IMR-90 (cell line): ENCODE measurements around the gene CMKLR1. TPM values are rescaled to one million over a fixed set of nuclear protein-coding genes. Genes with fewer than 3 reads are reported as not detected.

ENCODE experiments used
- ATAC-seq: fragments of 200-7000 bp; cut with Tn5 transposase; 2 replicates; pipeline ENCODE4 v1.9.1; 2020; ENCODE audit warnings: low read depth, mild to moderate bottlenecking, moderate library complexity
- BruUV-seq: library from RNA; stranded (reverse); fragments of 400-500 nt; replicated peaks from 2 replicates; lab custom pipeline; 2021; lab: Mats Ljungman, UMichigan
- CTCF ChIA-PET: fragments of 300-600 bp; formaldehyde crosslinking; extraction: SDS; loops from one replicate; lab custom pipeline; 2021; ENCODE audit warnings: antibody characterized with exemption; lab: Yijun Ruan, JAX
- POLR2A ChIA-PET: fragments of 300-600 bp; sonication (Branson Sonifier 250); formaldehyde crosslinking; loops from one replicate; lab custom pipeline; 2022; ENCODE audit warnings: antibody characterized with exemption; ENCODE audit not compliant: unreplicated experiment; lab: Charles Lee
- DNase-seq: peaks from one replicate; pipeline ENCODE4 v3.0.0; 2013
- H2AFZ ChIP-seq: replicated peaks from 2 replicates; pipeline ENCODE3; 2013; ENCODE audit warnings: low read length, mild to moderate bottlenecking; ENCODE audit not compliant: poor library complexity
- H2AK5ac ChIP-seq: 2 replicates; pipeline ENCODE4 v1.6.1; 2013; ENCODE audit warnings: low read depth, low read length, inconsistent platforms
- H2AK9ac ChIP-seq: replicated peaks from 2 replicates; pipeline ENCODE3; 2013; ENCODE audit warnings: mild to moderate bottlenecking, low read depth, low read length, moderate library complexity; ENCODE audit not compliant: poor library complexity
- H2BK120ac ChIP-seq: 2 replicates; pipeline ENCODE4 v1.6.1; 2013; ENCODE audit warnings: low read depth, low read length, inconsistent platforms
- H2BK15ac ChIP-seq: 3 replicates; pipeline ENCODE4 v1.6.1; 2013; ENCODE audit warnings: low read depth, low read length, inconsistent platforms
- H2BK20ac ChIP-seq: 2 replicates; pipeline ENCODE4 v1.6.1; 2013; ENCODE audit warnings: low read depth, mild to moderate bottlenecking, inconsistent platforms, low read length, moderate library complexity
- H2BK5ac ChIP-seq: 2 replicates; pipeline ENCODE4 v1.6.1; 2013; ENCODE audit warnings: mild to moderate bottlenecking, low read depth, low read length, inconsistent platforms; ENCODE audit not compliant: poor library complexity, severe bottlenecking
- H3K14ac ChIP-seq: replicated peaks from 2 replicates; pipeline ENCODE4 v1.6.1; 2013; ENCODE audit warnings: low read depth, low read length, inconsistent platforms
- H3K18ac ChIP-seq: 2 replicates; pipeline ENCODE4 v1.6.1; 2013; ENCODE audit warnings: low read depth, low read length, control low read depth
- H3K23ac ChIP-seq: 2 replicates; pipeline ENCODE4 v1.6.1; 2013; ENCODE audit warnings: low read depth, low read length, inconsistent platforms
- H3K27ac ChIP-seq: 2 replicates; pipeline ENCODE4 v1.5.1; 2013; ENCODE audit warnings: mild to moderate bottlenecking, control low read depth, low read length; ENCODE audit not compliant: insufficient read depth
- H3K27me3 ChIP-seq: 2 replicates; pipeline ENCODE4 v1.6.1; 2013; ENCODE audit warnings: low read length; ENCODE audit not compliant: control insufficient read depth, insufficient read depth
- H3K36me3 ChIP-seq: 2 replicates; pipeline ENCODE4 v1.6.1; 2013; ENCODE audit warnings: low read length, mixed read lengths; ENCODE audit not compliant: control insufficient read depth, insufficient read depth
- H3K4ac ChIP-seq: 2 replicates; pipeline ENCODE4 v1.6.1; 2013; ENCODE audit warnings: low read depth, low read length, inconsistent platforms
- H3K4me1 ChIP-seq: 2 replicates; pipeline ENCODE4 v1.6.1; 2013; ENCODE audit warnings: low read length, mixed read lengths; ENCODE audit not compliant: control insufficient read depth, insufficient read depth
- H3K4me2 ChIP-seq: 2 replicates; pipeline ENCODE4 v1.6.1; 2013; ENCODE audit warnings: low read depth, mild to moderate bottlenecking, control low read depth, low read length, moderate library complexity
- H3K4me3 ChIP-seq: 2 replicates; pipeline ENCODE4 v1.5.1; 2013; ENCODE audit warnings: low read depth, mild to moderate bottlenecking, control low read depth, low read length, moderate library complexity; ENCODE audit not compliant: insufficient read depth
- H3K56ac ChIP-seq: 2 replicates; pipeline ENCODE4 v1.6.1; 2013; ENCODE audit warnings: low read length, inconsistent platforms; ENCODE audit not compliant: insufficient read depth; ENCODE audit errors: extremely low read depth
- H3K79me1 ChIP-seq, 2 experiments: 2 replicates each; pipeline ENCODE4 v1.6.1; 2013; ENCODE audit warnings: low read length in 2 of 2, inconsistent platforms in 1 of 2, low read depth in 1 of 2
- H3K9ac ChIP-seq: 2 replicates; pipeline ENCODE4 v1.6.1; 2013; ENCODE audit warnings: low read depth, low read length, control low read depth
- H3K9me1 ChIP-seq: 2 replicates; pipeline ENCODE4 v1.6.1; 2013; ENCODE audit warnings: low read length, inconsistent platforms; ENCODE audit not compliant: insufficient read depth
- H3K9me3 ChIP-seq: 2 replicates; pipeline ENCODE4 v1.6.1; 2013; ENCODE audit warnings: low read length; ENCODE audit not compliant: control insufficient read depth, insufficient read depth
- H4K20me1 ChIP-seq: 2 replicates; pipeline ENCODE4 v1.6.1; 2013; ENCODE audit warnings: low read length, inconsistent platforms; ENCODE audit not compliant: insufficient read depth
- H4K5ac ChIP-seq: 2 replicates; pipeline ENCODE4 v1.6.1; 2013; ENCODE audit warnings: mild to moderate bottlenecking, low read depth, low read length, control low read depth
- H4K8ac ChIP-seq, 2 experiments: 2 replicates each; pipeline ENCODE4 v1.6.1; 2013; ENCODE audit warnings: low read depth in 2 of 2, low read length in 2 of 2, control low read depth in 1 of 2, inconsistent platforms in 1 of 2
- H4K91ac ChIP-seq: 2 replicates; pipeline ENCODE4 v1.6.1; 2013; ENCODE audit warnings: low read depth, low read length, inconsistent platforms; ENCODE audit not compliant: insufficient read depth
- MAZ ChIP-seq: IDR thresholded peaks from 2 replicates; pipeline ENCODE4 v1.6.1; 2012; ENCODE audit warnings: low read depth, mild to moderate bottlenecking, low read length, improper control_type of control experiment, moderate library complexity, borderline replicate concordance
- WGBS, 2 experiments: methylation state at CpG; one replicate each; pipeline versions ENCODE4 v1.1.5 to v1.1.7; 2013; ENCODE audit warnings: missing lambda C conversion rate in 2 of 2; ENCODE audit not compliant: insufficient read length in 1 of 2; ENCODE audit errors: extremely low coverage in 2 of 2; 5-methylcytosine and 5-hydroxymethylcytosine counted together
- dilution Hi-C: fragments of 300-500 bp; cut with HindIII; formaldehyde crosslinking; loops from one replicate; pipeline ENCODE4 v1.14.3; 2018; ENCODE audit warnings: low sequenced_read_pairs; ENCODE audit not compliant: unreplicated experiment
- in situ Hi-C: fragments of 300-500 bp; cut with MboI; formaldehyde crosslinking; loops from 3 replicates; pipeline ENCODE4 v1.14.3; 2019; ENCODE audit warnings: low sequenced_read_pairs, inconsistent platforms, mixed read lengths
- intact Hi-C: fragments of 100-400 bp; cut with micrococcal nuclease; formaldehyde crosslinking; loops from 2 replicates; pipeline ENCODE4 v1.10.0; 2022
- polyA plus RNA-seq, 3 experiments: library from polyadenylated mRNA; depleted of rRNA; stranded (reverse); fragments of >200 nt; gene quantifications; 2 replicates each; pipeline ENCODE4 v1.2.3, GENCODE V29; 2012; ENCODE audit warnings: low replicate concordance in 1 of 3
- total RNA-seq: library from RNA; depleted of rRNA; stranded (reverse); fragments of >200 nt; gene quantifications from 2 replicates; pipeline ENCODE4 v1.2.3, GENCODE V29; 2012

Gene CMKLR1
- total and polyA plus RNA-seq, 2 of the 4 experiments (the other 2 are of a cell fraction): not detected

DNA sequence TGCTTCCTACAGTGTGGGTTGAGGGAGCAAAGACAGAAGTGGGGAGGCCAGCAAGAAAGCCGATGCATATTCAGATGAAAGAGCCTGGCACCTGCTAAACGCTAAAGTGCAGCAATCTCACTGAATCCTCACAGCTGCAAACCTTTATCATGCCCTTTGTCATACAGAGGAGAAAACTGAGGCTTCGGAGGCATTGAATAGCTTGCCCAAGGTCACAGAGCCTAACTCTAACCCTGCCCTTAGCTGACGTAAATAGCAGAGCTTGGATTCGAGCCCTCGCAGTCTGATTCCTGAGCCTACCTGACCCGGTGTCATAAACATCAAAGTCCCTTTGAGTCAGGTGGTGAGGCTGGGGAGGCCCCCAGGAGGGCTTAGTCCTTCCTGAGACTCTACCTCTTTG is 54.9 kb downstream of the CMKLR1 start:
- no peak overlapping the region for H2BK20ac ChIP-seq
- 80% methylated on average over 1 of the region's 7 CpGs; no CpG with 5 or more reads in 1 of the 2 experiments for WGBS, 2 experiments
- H3K23ac ChIP-seq: no peak overlapping the region
- BruUV-seq: no TSS peak
- ATAC-seq: no peak
- ChIA-PET POLR2A (no interaction called here), CTCF (no interaction called here)
- no peak for DNase-seq
- in situ Hi-C loops: no loop called here
- H2BK5ac ChIP-seq: no peak overlapping the region
- H3K9me3 ChIP-seq: no peaks in the 10 kb centered on the region
- H2BK120ac ChIP-seq: no peak overlapping the region
- no peak overlapping the region for H4K8ac ChIP-seq
- H3K79me1 ChIP-seq: no peaks in the 10 kb centered on the region
- H3K4me1 ChIP-seq: no peaks in the 10 kb centered on the region
- H3K14ac ChIP-seq: no peak overlapping the region
- no peak overlapping the region for H3K4me3 ChIP-seq
- no peak overlapping the region for H3K56ac ChIP-seq
- no peak overlapping the region for H2BK15ac ChIP-seq
- H3K27ac ChIP-seq: no peak overlapping the region
- H4K91ac ChIP-seq: no peak overlapping the region
- no peak overlapping the region for H3K18ac ChIP-seq
- H3K9me1 ChIP-seq: no peaks in the 10 kb centered on the region
- H3K4ac ChIP-seq: no peak overlapping the region
- H4K20me1 ChIP-seq: no peaks in the 10 kb centered on the region
- H3K9ac ChIP-seq: no peak overlapping the region
- H3K36me3 ChIP-seq: no peaks in the 10 kb centered on the region
- H2AFZ ChIP-seq: no peak overlapping the region
- no peak overlapping the region for H3K4me2 ChIP-seq
- no peak overlapping the region for H4K5ac ChIP-seq
- no peaks in the 10 kb centered on the region for H3K27me3 ChIP-seq
- H2AK5ac ChIP-seq: no peak overlapping the region
- H2AK9ac ChIP-seq: no peak overlapping the region
- TF ChIP-seq MAZ: no peak
- intact Hi-C loops: no loop called here
- dilution Hi-C loops: no loop called here
